Endothelial cell of umbilical vein (primary cell): ENCODE data around the gene E2F2. TPM values are rescaled to one million over a fixed set of nuclear protein-coding genes. Genes with fewer than 3 reads are reported as not detected.

Experiments used
- BruUV-seq: library from RNA; stranded (reverse); fragments of 400-500 nt; replicated peaks from 2 replicates; lab custom pipeline; 2021; lab: Mats Ljungman, UMichigan
- CTCF ChIA-PET: fragments of 300-600, 350-600 bp; sonication (Branson Sonifier 250); formaldehyde crosslinking; loops from one replicate; lab custom pipeline; 2021; ENCODE audit warnings: antibody characterized with exemption, inconsistent platforms; lab: Charles Lee
- POLR2A ChIA-PET: fragments of 300-600, 350-600 bp; sonication (Branson Sonifier 250); formaldehyde crosslinking; loops from one replicate; lab custom pipeline; 2021; ENCODE audit warnings: antibody characterized with exemption, inconsistent platforms; lab: Charles Lee
- DNase-seq: peaks from one replicate; pipeline ENCODE4 v3.0.0-alpha.2; 2011; ENCODE audit warnings: low read depth, low spot score
- FAIRE-seq: peaks from 2 replicates; lab custom pipeline; 2011; peaks lifted over from hg19 to GRCh38; lab: Jason Lieb, UNC
- H2AFZ ChIP-seq: 2 replicates; pipeline ENCODE4 v1.6.0; 2012; ENCODE audit warnings: low read depth, low read length, control low read depth, inconsistent platforms
- H3K27ac ChIP-seq: 2 replicates; pipeline ENCODE4 v1.5.1; 2011; ENCODE audit warnings: low read depth, mild to moderate bottlenecking, control low read depth, low read length, moderate library complexity; ENCODE audit not compliant: insufficient read depth
- H3K27me3 ChIP-seq, 2 experiments: 2 replicates each; pipeline versions ENCODE4 v1.6.0 to v1.6.1; 2011; ENCODE audit warnings: low read length in 2 of 2, mixed read lengths in 1 of 2; ENCODE audit not compliant: control insufficient read depth in 2 of 2, insufficient read depth in 2 of 2
- H3K36me3 ChIP-seq, 2 experiments: 2 replicates in 1 of 2; 3 replicates in 1 of 2; pipeline ENCODE4 v1.5.1; 2011; ENCODE audit warnings: low read length in 2 of 2, mild to moderate bottlenecking in 1 of 2, moderate library complexity in 1 of 2; ENCODE audit not compliant: control insufficient read depth in 2 of 2, insufficient read depth in 2 of 2; ENCODE audit errors: extremely low read depth in 1 of 2
- H3K4me1 ChIP-seq: 3 replicates; pipeline ENCODE4 v1.5.1; 2011; ENCODE audit warnings: mild to moderate bottlenecking, low read length; ENCODE audit not compliant: control insufficient read depth, insufficient read depth; ENCODE audit errors: extremely low read depth
- H3K4me2 ChIP-seq: 2 replicates; pipeline ENCODE4 v1.6.1; 2011; ENCODE audit warnings: low read length, control low read depth, mixed read lengths; ENCODE audit not compliant: insufficient read depth
- H3K4me3 ChIP-seq, 3 experiments: fragments of 200-600 bp in 1 of 3; sonication (generic), shearing (Covaris generic) in 1 of 3; replicated peaks in 1 of 3; 2 replicates each; pipeline ENCODE4 v1.5.1; 2011 to 2016; ENCODE audit warnings: control low read depth in 3 of 3, low read length in 3 of 3, mild to moderate bottlenecking in 2 of 3, inconsistent platforms in 1 of 3, low read depth in 1 of 3, moderate library complexity in 1 of 3; ENCODE audit not compliant: insufficient read depth in 1 of 3
- H3K79me2 ChIP-seq: 2 replicates; pipeline ENCODE4 v1.6.0; 2012; ENCODE audit warnings: low read length, inconsistent platforms; ENCODE audit not compliant: control insufficient read depth, insufficient read depth
- H3K9ac ChIP-seq: replicated peaks from 2 replicates; pipeline ENCODE3; 2011; ENCODE audit warnings: low read length, control low read depth; ENCODE audit not compliant: insufficient read depth; ENCODE audit errors: extremely low read depth
- H3K9me1 ChIP-seq: replicated peaks from 3 replicates; pipeline ENCODE4 v1.6.0; 2011; ENCODE audit warnings: mild to moderate bottlenecking, low read length; ENCODE audit not compliant: control insufficient read depth, insufficient read depth; ENCODE audit errors: extremely low read depth
- H3K9me3 ChIP-seq: replicated peaks from 2 replicates; pipeline ENCODE4 v1.5.1; 2012; ENCODE audit warnings: low read length, inconsistent platforms; ENCODE audit not compliant: control insufficient read depth, insufficient read depth
- H4K20me1 ChIP-seq: replicated peaks from 2 replicates; pipeline ENCODE3; 2011; ENCODE audit warnings: mild to moderate bottlenecking, low read length; ENCODE audit not compliant: control insufficient read depth, insufficient read depth; ENCODE audit errors: extremely low read depth
- CTCF ChIP-seq, 2 donors: IDR thresholded peaks; 1 replicate in 1 of 2; 2 replicates in 1 of 2; pipeline ENCODE4 v1.5.1; 2011; ENCODE audit warnings: low read length in 2 of 2, mild to moderate bottlenecking in 2 of 2, moderate library complexity in 2 of 2, control low read depth in 1 of 2, inconsistent platforms in 1 of 2, low read depth in 1 of 2; ENCODE audit not compliant: insufficient read depth in 1 of 2; ENCODE audit errors: extremely low read depth in 1 of 2
- FOS ChIP-seq: IDR thresholded peaks from 2 replicates; pipeline ENCODE4 v1.6.1; 2011; ENCODE audit warnings: mild to moderate bottlenecking, low read length, moderate library complexity, borderline replicate concordance; ENCODE audit not compliant: insufficient read depth
- GATA2 ChIP-seq: IDR thresholded peaks from 2 replicates; pipeline ENCODE4 v1.7.0; 2011; ENCODE audit warnings: low read depth, mild to moderate bottlenecking, moderate library complexity, mixed read lengths, low read length; ENCODE audit not compliant: insufficient read length, insufficient read depth
- JUN ChIP-seq: IDR thresholded peaks from 2 replicates; pipeline ENCODE4 v1.6.1; 2011; ENCODE audit warnings: borderline replicate concordance, low read depth; ENCODE audit not compliant: insufficient read length, insufficient read depth
- MAX ChIP-seq: IDR thresholded peaks from 2 replicates; pipeline ENCODE4 v1.6.1; 2011; ENCODE audit not compliant: insufficient read depth, insufficient read length
- MYC ChIP-seq: IDR thresholded peaks from one replicate; pipeline ENCODE4 v1.6.1; 2011; ENCODE audit warnings: mild to moderate bottlenecking, low read depth, low read length
- POLR2A ChIP-seq: IDR thresholded peaks from 2 replicates; pipeline ENCODE4 v1.6.1; 2012; ENCODE audit warnings: low read depth, mild to moderate bottlenecking, control low read depth, low read length
- POLR2AphosphoS5 ChIP-seq: IDR thresholded peaks from 2 replicates; pipeline ENCODE4 v1.6.1; 2012; ENCODE audit warnings: low read depth, mild to moderate bottlenecking, control low read depth, low read length, moderate library complexity; ENCODE audit not compliant: insufficient read depth
- dilution Hi-C: fragments of 300-500 bp; cut with MboI; formaldehyde crosslinking; loops from one replicate; pipeline ENCODE4 v1.15.0; 2019; ENCODE audit warnings: low sequenced_read_pairs; ENCODE audit not compliant: extremely low pct_ligation_motif_present
- intact Hi-C: fragments of 100-400 bp; cut with micrococcal nuclease; formaldehyde crosslinking; loops from one replicate; pipeline ENCODE4 v1.10.0; 2022
- polyA plus RNA-seq, 4 experiments: library from polyadenylated mRNA; depleted of rRNA in 3 of 4; stranded (reverse) in 3 of 4; unstranded in 1 of 4; fragments of >200 nt; gene quantifications; 2 replicates each; pipeline versions ENCODE4 v1.2.1 to v1.2.3, GENCODE V29; 2011 to 2012; ENCODE audit warnings: missing spikeins in 1 of 4
- total RNA-seq: library from RNA; stranded (reverse); gene quantifications from 2 replicates; pipeline ENCODE4 v1.2.3, GENCODE V29; 2021

The E2F2 gene
- total and polyA plus RNA-seq, 2 donors (not counting 3 experiments of a cell fraction or from before 2014, with no cell fraction given), result 1.1 to 5.6 TPM

- ChIA-PET CTCF (interaction anchor here (1.3 to 24.8 kb wide), 4 partner anchors 9 to 77 kb away, joined by 3 to 1069 read pairs (median 9); no protein-coding TSS in a partner anchor), POLR2A (interaction anchor here (1.8 kb wide), 1 partner anchor 80 kb away, joined by 12 read pairs; no protein-coding TSS in a partner anchor)
- Histone ChIP-seq H3K9me3 (no peaks in the 10 kb centered on the region), H3K27ac (peak overlapping the region; percentile 99), H4K20me1 (no peaks in the 10 kb centered on the region), H3K4me2 (peak overlapping the region; percentile 90), H3K4me1 (peaks cover 64% of the 10 kb centered on the region), H3K9me1 (no peaks in the 10 kb centered on the region), H2AFZ (no peak overlapping the region), H3K4me3 (peak overlapping the region; percentile 69 to 94 (median 89)), H3K36me3 (peaks cover 2 to 3% of the 10 kb centered on the region in 2 experiments), H3K9ac (peak overlapping the region; percentile 99), H3K27me3 (no peaks in the 10 kb centered on the region), H3K79me2 (peaks cover 28% of the 10 kb centered on the region)
- no TSS peak for BruUV-seq
- FAIRE-seq, result no peak
- TF ChIP-seq CTCF (IDR thresholded peaks at IDR 0.05; ENCODE audit: extremely low read depth in 1 of 2, insufficient read depth in 1 of 2, low read depth in 1 of 2, low read length in 2 of 2) (no peak), MAX (no peak), JUN (no peak), POLR2AphosphoS5 (no peak), POLR2A (no peak), FOS (no peak), MYC (no peak), GATA2 (no peak)
- intact Hi-C loops, result loop anchor here (5.0 kb wide), 2 partner anchors 185 to 245 kb away; partner anchors contain the start of genes ELOA and GALE
- DNase-seq, result peak; percentile 39
- dilution Hi-C loops, result no loop called here
Measured at GRCh38 chr1:23557471-23558124, 26.6 kb upstream of the E2F2 start.
